B cell (primary cell): Measurements from ENCODE around the gene EMC10. TPM values are rescaled to one million over a fixed set of nuclear protein-coding genes. Genes with fewer than 3 reads are reported as not detected.

Experiments used
- ATAC-seq: fragments of 200-7000 bp; cut with Tn5 transposase; one replicate; pipeline ENCODE4 v1.10.0; 2021; ENCODE audit warnings: low read depth, mild to moderate bottlenecking, moderate number of reproducible peaks, moderate library complexity
- CTCF ChIA-PET: fragments of 350-600 bp; sonication (Branson Sonifier 250); formaldehyde crosslinking; loops from one replicate; lab custom pipeline; 2021; ENCODE audit warnings: antibody characterized with exemption, inconsistent platforms; lab: Charles Lee
- POLR2A ChIA-PET: fragments of 350-600 bp; sonication (Branson Sonifier 250); formaldehyde crosslinking; loops from one replicate; lab custom pipeline; 2021; ENCODE audit warnings: antibody characterized with exemption; lab: Charles Lee
- DNase-seq: peaks from one replicate; pipeline ENCODE4 v3.0.0; 2013
- H2AFZ ChIP-seq: 2 replicates; pipeline ENCODE4 v1.6.1; 2012; ENCODE audit warnings: mild to moderate bottlenecking, low read depth, low read length; ENCODE audit not compliant: insufficient read depth, poor library complexity, severe bottlenecking
- H3K27ac ChIP-seq, 2 donors: 1 replicate in 1 of 2; 2 replicates in 1 of 2; pipeline ENCODE4 v1.5.1; 2012 to 2013; ENCODE audit warnings: low read length in 2 of 2, mild to moderate bottlenecking in 2 of 2, moderate library complexity in 1 of 2
- H3K27me3 ChIP-seq, 4 experiments: fragments of 200-600 bp in 1 of 4; sonication (generic) in 1 of 4; replicated peaks in 1 of 4; 1 replicate in 2 of 4; 2 replicates in 2 of 4; pipeline versions ENCODE4 v1.6.1 to v1.7.0; 2013 to 2016; ENCODE audit warnings: low read length in 3 of 4, mild to moderate bottlenecking in 2 of 4, mixed read lengths in 1 of 4, moderate library complexity in 1 of 4; ENCODE audit not compliant: insufficient read depth in 4 of 4, control insufficient read depth in 3 of 4; ENCODE audit errors: control extremely low read depth in 1 of 4
- H3K36me3 ChIP-seq, 2 experiments: replicated peaks in 1 of 2; 1 replicate in 1 of 2; 2 replicates in 1 of 2; pipeline versions ENCODE4 v1.6.1 to v1.7.1; 2013; ENCODE audit warnings: low read length in 1 of 2; ENCODE audit not compliant: insufficient read depth in 2 of 2, control insufficient read depth in 1 of 2; ENCODE audit errors: control extremely low read depth in 1 of 2, extremely low read depth in 1 of 2
- H3K4me1 ChIP-seq, 2 donors: fragments of 200-600 bp in 1 of 2; sonication (generic) in 1 of 2; 1 replicate in 1 of 2; 2 replicates in 1 of 2; pipeline versions ENCODE4 v1.5.1 to v1.6.1; 2013 to 2017; ENCODE audit warnings: low read length in 2 of 2; ENCODE audit not compliant: control insufficient read depth in 2 of 2, insufficient read depth in 2 of 2
- H3K4me2 ChIP-seq: replicated peaks from 2 replicates; pipeline ENCODE3; 2012; ENCODE audit warnings: mild to moderate bottlenecking, low read depth, low read length; ENCODE audit not compliant: poor library complexity, severe bottlenecking
- H3K4me3 ChIP-seq, 5 experiments: fragments of 200-600 bp in 1 of 5; sonication (generic) in 1 of 5; 1 replicate in 3 of 5; 2 replicates in 2 of 5; pipeline versions ENCODE4 v1.5.1 to v1.7.0; 2011 to 2016; ENCODE audit warnings: low read length in 4 of 5, mild to moderate bottlenecking in 4 of 5, low read depth in 2 of 5, control low read depth in 1 of 5, moderate library complexity in 1 of 5; ENCODE audit not compliant: insufficient read depth in 1 of 5; ENCODE audit errors: control extremely low read depth in 1 of 5, extremely low read depth in 1 of 5
- H3K79me2 ChIP-seq: fragments of 200-600 bp; sonication (generic); one replicate; pipeline ENCODE4 v1.6.0; 2016; ENCODE audit warnings: low read length; ENCODE audit not compliant: control insufficient read depth, insufficient read depth
- H3K9ac ChIP-seq: fragments of 200-600 bp; sonication (generic); 2 replicates; pipeline ENCODE4 v1.6.1; 2017; ENCODE audit warnings: mild to moderate bottlenecking, low read length, moderate library complexity
- H3K9me3 ChIP-seq, 3 donors: one replicate each; pipeline versions ENCODE4 v1.6.1 to v1.7.1; 2013; ENCODE audit warnings: low read length in 2 of 3; ENCODE audit not compliant: control insufficient read depth in 2 of 3, insufficient read depth in 1 of 3; ENCODE audit errors: control extremely low read depth in 1 of 3
- H4K20me1 ChIP-seq: 2 replicates; pipeline ENCODE4 v1.6.0; 2012; ENCODE audit warnings: mild to moderate bottlenecking, low read length; ENCODE audit not compliant: insufficient read depth, control insufficient read depth, poor library complexity, severe bottlenecking
- H3K27ac Mint-ChIP-seq: one replicate; pipeline ENCODE4 v1.8.0; 2021; ENCODE audit warnings: mixed read lengths
- H3K27me3 Mint-ChIP-seq: one replicate; pipeline ENCODE4 v1.8.0; 2021; ENCODE audit warnings: mixed read lengths
- H3K4me1 Mint-ChIP-seq: one replicate; pipeline ENCODE4 v1.8.0; 2021; ENCODE audit warnings: mixed read lengths
- H3K4me3 Mint-ChIP-seq: one replicate; pipeline ENCODE4 v1.8.0; 2021; ENCODE audit warnings: mixed read lengths
- H3K9me3 Mint-ChIP-seq: one replicate; pipeline ENCODE4 v1.8.0; 2022; ENCODE audit warnings: mixed read lengths; ENCODE audit not compliant: insufficient read depth
- EZH2 ChIP-seq: IDR thresholded peaks from 2 replicates; pipeline ENCODE4 v1.6.1; 2012; ENCODE audit warnings: borderline replicate concordance, low read depth, mild to moderate bottlenecking, moderate library complexity, low read length; ENCODE audit not compliant: insufficient read depth, poor library complexity, severe bottlenecking
- WGBS: methylation state at CpG from one replicate; pipeline ENCODE4 v1.1.5; 2013; ENCODE audit warnings: missing lambda C conversion rate; ENCODE audit not compliant: insufficient coverage; 5-methylcytosine and 5-hydroxymethylcytosine counted together
- intact Hi-C: fragments of 100-400 bp; cut with micrococcal nuclease; formaldehyde crosslinking; loops from one replicate; pipeline ENCODE4 v1.10.0; 2022
- polyA plus RNA-seq: library from polyadenylated mRNA; depleted of rRNA; stranded (reverse); fragments of >200 nt; gene quantifications from 2 replicates; pipeline ENCODE4 v1.2.3, GENCODE V29; 2012
- total RNA-seq, 2 donors: library from RNA; stranded (reverse); fragments of 120-200 nt in 1 of 2; gene quantifications; 1 replicate in 1 of 2; 2 replicates in 1 of 2; pipeline versions ENCODE4 v1.2.3 to v1.2.4, GENCODE V29; 2013 to 2022
- TF ChIP-seq, protein P1 (sequence below): fragments of 200-600 bp; IDR thresholded peaks from one replicate; pipeline ENCODE4 v1.8.0; 2022; ENCODE audit warnings: antibody characterized with exemption, mild to moderate bottlenecking

The EMC10 gene
- total and polyA plus RNA-seq, 2 donors (not counting 1 experiment from before 2014, with no cell fraction given): 51.1 to 88.1 TPM

DNA sequence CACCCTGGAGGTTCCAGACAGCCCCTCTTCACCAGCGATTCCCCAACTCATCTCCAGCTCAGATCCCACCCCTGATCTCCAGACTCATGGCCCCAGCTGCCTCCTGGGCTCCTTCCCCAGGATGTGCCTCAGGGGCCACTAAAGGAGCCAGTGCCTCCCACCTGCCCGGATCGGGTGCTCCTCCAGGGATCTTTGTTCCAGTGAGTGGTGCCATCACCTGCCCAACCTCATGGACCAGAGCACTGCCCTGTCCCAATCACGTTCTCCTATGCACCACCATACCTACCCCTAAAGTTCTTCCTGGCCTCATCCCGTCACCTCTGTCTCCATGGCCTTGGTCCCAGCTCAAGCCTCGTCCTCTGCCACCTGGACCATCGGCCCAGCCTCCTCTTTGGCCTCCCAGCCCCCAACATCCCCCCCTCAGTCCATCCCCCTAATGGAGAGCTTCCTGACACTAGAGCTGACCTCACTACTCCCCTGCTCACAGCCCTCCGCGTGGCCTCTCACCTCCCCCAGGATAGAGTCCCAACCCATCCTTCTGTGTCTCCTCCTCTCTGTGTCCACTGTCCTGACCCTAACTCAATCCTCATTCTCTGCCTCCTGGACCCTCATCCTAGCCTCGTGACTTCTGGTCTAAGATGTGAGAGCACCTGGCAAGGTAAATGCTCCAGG lies 9.1 kb downstream of the EMC10 start:
- DNase-seq: no peak

More for the DNA sequence above, 9.1 kb downstream of the EMC10 start:
- no peak for ATAC-seq
- Histone ChIP-seq H3K9ac (no peak overlapping the region), H2AFZ (no peak overlapping the region), H3K36me3 (peaks cover 0 to 28% of the 10 kb centered on the region in 2 experiments), H3K27ac (no peak overlapping the region), H3K9me3 (peaks cover 0 to 12% (median 0%) of the 10 kb centered on the region in 3 donors), H3K4me3 (no peak overlapping the region), H3K27me3 (no peaks in the 10 kb centered on the region), H4K20me1 (peaks cover 31% of the 10 kb centered on the region), H3K4me2 (no peak overlapping the region), H3K4me1 (peaks cover 4% of the 10 kb centered on the region in 2 donors), H3K79me2 (peaks cover 13% of the 10 kb centered on the region)
- Mint-ChIP-seq H3K4me1 (peaks cover 8% of the 10 kb centered on the region), H3K9me3 (no peaks in the 10 kb centered on the region), H3K27me3 (no peaks in the 10 kb centered on the region), H3K27ac (no peak overlapping the region), H3K4me3 (no peak overlapping the region)
- ChIA-PET POLR2A (no interaction called here), CTCF (interaction anchor here (1.2 kb wide), 1 partner anchor 23 kb away, joined by 3 read pairs; no protein-coding TSS in a partner anchor)
- WGBS: 93% methylated on average over 9 of the region's 10 CpGs
- intact Hi-C loops: no loop called here
- TF ChIP-seq, protein P1, sequence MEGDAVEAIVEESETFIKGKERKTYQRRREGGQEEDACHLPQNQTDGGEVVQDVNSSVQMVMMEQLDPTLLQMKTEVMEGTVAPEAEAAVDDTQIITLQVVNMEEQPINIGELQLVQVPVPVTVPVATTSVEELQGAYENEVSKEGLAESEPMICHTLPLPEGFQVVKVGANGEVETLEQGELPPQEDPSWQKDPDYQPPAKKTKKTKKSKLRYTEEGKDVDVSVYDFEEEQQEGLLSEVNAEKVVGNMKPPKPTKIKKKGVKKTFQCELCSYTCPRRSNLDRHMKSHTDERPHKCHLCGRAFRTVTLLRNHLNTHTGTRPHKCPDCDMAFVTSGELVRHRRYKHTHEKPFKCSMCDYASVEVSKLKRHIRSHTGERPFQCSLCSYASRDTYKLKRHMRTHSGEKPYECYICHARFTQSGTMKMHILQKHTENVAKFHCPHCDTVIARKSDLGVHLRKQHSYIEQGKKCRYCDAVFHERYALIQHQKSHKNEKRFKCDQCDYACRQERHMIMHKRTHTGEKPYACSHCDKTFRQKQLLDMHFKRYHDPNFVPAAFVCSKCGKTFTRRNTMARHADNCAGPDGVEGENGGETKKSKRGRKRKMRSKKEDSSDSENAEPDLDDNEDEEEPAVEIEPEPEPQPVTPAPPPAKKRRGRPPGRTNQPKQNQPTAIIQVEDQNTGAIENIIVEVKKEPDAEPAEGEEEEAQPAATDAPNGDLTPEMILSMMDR: no peak
- no peak for TF ChIP-seq EZH2
